GM18526 (cell line): ENCODE results near the gene SNX5.

Experiments used
- POLR2A ChIP-seq: IDR thresholded peaks from 3 replicates; pipeline ENCODE4 v1.6.1; 2011; ENCODE audit not compliant: insufficient read length; ENCODE audit errors: extremely low read depth

Gene SNX5

DNA sequence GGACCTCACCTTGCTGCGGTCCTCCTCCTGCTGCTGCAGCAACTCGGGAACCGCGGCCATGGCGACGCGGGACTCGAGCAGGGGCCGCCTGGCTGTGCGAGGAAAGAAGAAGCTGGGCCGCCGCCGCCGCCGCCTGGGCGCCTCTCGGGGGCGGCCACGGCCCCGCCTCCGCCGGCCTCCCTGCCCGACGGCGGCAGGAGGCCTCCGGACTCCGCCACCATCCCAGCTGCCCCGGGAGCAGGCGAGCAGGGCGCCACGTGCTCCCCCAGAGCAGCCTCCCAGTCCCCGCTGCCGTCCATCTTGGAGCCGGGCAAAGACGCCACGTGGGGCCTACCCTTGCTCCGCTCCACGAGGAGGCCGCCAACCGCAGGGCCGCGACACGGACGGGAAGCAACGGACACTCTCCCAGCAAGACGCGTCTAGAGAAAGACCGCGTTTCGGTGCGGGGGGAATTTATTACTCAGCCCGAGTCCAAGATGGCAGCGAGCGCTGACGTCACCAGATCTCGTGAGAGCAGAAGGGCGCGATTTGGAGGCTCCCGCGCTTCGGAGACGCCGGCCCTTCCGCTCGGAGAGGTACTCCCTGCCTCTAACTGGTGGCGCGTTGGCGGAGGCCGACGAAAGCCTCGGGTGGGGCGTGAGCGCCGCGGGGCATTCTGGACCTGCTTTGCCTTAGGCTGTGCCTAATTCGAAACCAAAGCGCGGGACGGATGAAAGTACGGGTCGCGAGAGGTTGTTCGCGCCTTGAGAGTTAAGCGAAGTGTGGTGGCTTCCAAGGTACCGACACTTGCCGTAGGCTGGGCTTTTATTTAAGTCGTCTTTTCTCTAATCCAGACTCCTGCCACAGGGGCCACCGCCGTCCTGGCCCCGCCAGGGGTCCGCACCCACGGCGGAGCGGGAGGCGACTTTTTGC is at the start of gene SNX5, which contains the start of gene MGME1:
TSS of gene SNX5 (minus strand) at position 429 of the 912 bp plus-strand sequence. CDS start at position 60, 369 bp downstream.
TSS of gene MGME1 (plus strand) at position 653 of the 912 bp plus-strand sequence. CDS start 842 bp downstream, outside the sequence.
- peak; percentile 98 for TF ChIP-seq POLR2A

DNA sequence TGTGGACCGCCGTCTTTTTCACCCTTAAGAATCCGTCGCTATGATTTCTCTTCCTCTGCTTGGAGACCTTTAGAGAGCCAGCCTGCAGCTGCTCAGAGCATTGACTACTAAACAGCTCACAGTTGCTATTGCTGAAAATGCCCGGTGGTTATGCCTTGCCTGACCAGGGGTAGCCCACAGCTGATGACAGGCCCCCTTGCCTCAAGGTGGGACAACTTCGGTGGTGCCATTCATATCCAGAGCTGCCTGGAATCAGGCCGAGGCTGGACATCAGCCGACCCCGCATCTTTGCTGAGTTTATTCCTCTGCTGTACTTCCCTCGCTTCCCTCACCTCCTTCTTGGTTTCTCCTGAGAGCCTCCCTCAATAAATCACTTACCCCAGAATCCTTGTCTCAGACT is 49.5 kb upstream of the SNX5 start:
- TF ChIP-seq POLR2A: no peak

DNA sequence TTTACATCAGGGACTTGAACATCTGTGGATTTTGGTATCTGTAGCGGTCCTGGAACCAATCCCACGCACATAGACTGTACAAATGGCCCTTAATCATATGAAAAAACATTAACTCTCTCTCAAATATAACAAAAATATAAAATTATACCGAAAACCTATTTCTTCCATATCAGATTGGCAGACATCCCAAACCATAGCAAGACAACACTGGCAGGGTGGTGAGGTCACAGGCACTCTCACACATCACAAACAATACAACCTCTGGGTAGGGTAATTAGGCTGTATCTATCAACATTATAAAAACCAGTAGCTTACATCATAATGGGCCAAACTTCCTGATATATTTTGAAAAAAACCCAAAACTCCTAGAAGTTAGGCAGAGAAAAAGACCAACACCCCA is 48.2 kb upstream of the SNX5 start:
- no peak for TF ChIP-seq POLR2A

DNA sequence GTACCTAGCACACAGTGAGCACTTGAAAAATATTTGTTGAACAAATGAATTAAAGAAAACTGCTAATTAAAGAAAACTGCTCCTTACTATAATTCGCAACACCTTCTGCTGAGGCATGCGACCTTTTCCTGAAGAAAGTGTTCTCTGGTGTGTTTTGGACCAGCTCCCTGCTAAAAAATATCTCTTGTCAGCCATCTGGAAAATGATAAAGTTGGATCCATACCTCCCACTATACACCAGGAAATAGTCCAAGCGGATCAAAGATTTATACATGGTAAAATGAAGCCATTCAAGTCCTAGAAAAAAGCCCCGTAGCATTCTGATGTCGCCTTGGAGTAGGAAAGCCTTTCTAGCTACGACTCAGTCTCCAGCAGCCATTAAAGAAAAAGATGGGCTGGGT is 45.8 kb upstream of the SNX5 start:
- no peak for TF ChIP-seq POLR2A

DNA sequence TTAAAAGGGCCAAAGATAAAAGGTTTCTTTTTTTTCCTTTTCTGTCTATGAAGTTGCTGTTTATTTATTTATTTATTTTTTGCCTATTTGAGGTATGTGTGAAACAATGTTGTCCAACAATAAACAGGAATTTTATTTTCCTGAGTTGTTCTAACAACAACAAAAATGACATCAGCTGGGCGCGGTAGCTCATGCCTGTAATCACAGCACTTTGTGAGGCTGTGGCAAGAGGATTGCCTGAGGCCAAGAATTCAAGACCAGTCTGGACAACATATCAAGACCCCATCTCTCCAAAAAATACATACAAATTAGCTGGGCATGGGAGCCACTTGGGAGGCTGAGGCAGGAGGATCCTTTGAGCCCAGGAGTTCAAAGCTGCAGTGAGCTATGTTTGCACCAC is 44.3 kb upstream of the SNX5 start:
- no peak for TF ChIP-seq POLR2A

DNA sequence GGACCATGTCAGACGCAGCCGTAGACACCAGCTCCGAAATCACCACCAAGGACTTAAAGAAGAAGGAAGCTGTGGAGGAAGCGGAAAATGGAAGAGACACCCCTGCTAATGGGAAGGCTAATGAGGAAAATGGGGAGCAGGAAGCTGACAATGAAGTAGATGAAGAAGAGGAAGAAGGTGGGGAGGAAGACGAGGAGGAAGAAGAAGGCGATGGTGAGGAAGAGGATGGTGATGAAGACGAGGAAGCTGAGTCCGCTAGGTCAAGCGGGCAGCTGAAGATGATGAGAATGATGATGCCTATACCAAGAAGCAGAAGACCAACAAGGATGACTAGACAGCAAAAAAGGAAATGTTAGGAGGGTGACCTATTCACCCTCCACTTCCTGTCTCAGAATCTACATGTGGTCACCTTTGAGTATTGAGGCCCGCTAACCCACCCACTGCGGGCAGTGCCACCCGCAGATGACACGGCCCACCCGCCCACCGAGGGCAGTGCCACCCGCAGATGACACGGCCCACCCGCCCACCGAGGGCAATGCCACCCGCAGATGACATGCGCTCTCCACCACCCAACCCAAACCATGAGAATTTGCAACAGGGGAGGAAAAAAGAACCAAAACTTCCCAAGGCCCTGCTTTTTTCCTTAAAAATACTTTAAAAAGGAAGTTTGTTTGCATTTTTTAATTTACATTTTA is 43.5 kb upstream of the SNX5 start:
- TF ChIP-seq POLR2A: no peak

DNA sequence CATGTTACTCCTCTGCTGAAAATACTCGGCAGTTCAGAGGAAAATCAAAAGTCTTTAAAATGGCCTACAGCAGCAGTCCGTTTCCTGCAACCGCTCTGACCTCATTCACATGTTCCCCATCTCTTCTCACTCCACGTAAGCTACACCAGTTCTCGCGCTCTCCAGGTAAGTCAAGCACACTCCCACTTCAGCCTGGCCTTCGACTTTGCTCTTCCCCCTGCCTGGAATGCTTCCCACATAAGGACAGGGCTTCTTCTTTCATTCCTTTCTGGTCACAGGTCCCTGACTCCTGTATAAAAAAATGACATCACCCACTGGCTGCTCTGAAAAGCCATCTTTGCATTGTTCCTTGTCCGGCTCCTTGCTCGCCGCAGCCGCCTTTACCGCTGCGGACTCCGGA is 42.9 kb upstream of the SNX5 start:
- TF ChIP-seq POLR2A: no peak

DNA sequence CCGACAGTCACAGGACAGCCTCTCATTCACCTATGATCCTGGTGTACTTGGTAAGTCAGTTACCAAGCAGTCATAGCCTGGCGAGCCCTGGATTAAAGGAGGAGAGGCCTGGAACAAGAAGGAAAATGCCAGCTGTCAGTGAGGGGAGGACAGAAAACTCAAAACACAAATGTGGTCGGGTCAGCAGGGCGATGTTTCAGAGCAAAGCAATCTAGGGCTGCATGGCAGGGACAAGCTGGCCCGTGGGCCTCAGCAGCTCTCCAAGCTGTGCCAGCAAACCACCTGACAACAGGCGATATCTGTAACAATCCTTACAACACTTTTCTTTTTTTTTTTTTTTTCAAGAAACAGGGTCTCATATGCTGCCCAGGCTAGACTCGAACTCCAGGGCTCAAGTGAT is 40.5 kb upstream of the SNX5 start:
- no peak for TF ChIP-seq POLR2A

DNA sequence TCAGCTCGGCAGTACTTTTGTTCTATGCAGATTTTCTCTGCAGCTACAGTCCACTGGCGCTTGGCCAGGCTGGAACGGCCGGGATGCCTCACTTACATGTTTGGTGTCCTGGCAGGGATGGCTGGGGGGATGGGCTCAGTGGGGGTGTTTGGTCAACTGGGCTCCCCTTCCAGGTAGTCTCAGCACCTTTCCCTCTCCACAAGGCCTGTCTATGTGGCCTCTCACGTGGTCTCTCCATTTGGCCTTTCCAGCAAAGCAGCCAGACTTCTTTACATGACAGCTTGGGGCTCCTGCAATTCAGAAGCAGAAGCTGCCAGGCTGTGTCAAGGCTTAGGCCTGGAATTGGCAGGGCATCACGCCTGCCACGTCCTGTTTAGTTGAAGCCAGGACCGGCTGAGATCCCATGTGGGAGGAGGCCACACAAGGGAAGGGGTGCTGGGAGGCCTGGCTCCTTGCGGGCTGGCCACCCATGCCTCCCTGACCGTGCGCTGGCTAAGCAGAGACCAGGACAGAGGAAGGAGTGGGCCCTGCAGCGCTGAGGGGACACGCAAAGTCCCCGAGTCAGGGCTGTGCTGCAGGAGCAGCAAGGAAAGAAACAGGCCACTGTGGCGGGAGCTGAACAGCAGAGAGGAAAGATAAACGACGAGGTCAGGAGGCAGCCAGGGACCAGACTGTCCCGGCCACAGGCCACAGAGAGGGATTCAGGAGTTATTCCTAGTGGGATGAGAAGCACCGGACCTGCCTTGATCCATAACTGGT is 39.1 kb upstream of the SNX5 start:
- TF ChIP-seq POLR2A: no peak

DNA sequence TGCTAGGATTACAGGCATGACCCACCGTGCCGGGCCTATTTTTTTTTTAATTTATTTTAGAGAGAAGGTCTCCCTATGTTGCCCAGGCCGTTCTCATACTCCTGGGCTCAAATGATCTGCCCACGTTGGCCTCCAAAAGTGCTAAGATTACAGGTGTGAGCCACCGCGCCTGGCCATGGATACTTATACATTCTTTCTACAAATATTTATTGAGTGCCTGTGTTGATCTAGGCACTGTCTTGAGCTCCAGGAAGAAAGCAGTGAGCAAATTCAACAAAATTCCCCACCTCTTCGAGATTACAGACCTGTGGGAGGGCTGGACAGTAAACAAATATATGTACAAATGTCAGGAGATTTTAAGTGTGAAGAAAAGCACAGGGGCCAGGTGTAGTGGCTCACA is 38.1 kb upstream of the SNX5 start:
- TF ChIP-seq POLR2A: no peak

DNA sequence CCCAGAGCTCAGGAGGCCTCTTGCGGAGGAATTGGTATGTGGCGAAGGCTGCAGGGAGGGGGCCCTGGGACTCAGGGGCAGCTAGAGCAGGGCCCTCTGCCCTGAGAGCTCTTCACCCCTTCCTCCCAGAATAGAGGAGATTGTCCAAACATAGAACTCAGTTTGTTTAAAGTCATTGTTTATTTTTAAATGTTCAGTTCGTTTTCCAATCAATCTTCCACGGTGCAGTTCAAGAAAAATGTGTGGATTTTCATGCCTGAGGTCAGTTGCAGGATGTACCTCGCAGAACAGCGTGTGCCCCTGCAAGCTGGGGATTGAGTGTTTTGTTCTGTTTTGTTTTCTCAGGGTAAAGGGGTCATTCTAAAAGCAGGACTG is 37.4 kb upstream of the SNX5 start:
- TF ChIP-seq POLR2A: no peak

DNA sequence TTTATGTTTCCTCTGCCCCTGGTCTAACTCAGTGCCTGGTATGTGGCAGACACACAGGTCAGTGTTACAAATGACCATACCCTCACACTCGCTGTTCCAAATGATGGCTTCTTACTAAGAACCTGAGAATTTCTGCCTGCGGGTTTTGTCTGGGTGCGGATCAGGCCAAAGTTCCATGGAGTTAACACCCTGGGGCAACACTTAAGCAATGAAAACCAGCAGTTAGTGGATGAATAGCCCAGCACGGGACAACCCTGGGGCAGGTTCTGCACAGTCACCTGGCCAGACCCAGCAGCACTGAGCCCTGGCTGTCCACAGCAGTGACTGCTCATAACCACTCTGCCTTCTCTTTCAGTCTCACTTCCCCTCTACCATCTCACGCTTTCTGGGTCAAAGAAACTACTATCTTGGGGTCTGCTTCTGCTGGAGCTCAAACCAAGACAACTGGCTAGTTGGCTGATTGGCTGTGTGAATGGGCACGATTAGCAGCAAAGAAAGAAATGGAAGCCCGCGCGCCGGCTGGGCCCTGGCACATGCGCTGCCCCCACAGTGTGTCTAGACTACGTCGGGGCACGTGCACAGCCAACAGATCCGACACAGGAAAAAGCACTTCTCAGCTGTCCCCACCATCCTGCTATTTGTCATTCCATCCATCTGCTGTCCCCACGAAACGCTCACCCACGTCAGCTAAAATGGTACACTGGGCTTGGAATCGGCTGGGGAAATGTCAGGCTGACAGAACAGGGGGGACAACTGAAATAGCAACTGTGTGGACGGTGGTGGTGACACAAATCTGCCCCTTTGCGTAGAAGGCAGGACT is 36.8 kb upstream of the SNX5 start:
- no peak for TF ChIP-seq POLR2A

DNA sequence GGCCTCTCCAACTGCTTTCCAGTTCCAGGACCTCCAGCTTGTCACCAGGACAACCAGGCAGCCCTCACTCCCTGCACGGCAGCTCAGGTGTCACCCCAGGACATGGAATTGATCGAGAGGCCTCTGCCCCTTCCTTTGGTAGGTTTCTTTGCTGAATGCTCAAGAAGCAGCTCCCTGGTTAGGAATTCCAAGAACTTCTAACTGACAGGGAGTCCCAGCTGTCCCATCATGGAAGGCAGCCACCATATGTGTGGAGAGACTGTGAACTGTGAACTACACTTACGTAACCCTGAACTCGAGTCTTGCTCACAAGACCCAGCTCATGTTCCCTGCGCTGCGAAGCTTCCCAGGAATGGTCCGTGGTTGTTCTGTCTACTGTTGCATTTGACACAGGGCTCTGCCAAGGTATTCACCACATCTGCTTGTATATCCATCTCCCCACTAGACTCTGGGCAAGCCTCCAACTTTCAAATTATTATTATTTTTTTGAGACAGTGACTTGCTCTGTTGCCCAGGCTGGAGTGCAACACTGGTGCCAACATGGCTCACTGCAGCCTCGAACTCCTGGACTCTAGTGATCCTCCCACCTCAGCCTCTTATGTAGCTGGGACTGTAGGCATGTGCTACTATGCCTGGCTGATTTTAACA is 35.9 kb upstream of the SNX5 start:
- TF ChIP-seq POLR2A: no peak

DNA sequence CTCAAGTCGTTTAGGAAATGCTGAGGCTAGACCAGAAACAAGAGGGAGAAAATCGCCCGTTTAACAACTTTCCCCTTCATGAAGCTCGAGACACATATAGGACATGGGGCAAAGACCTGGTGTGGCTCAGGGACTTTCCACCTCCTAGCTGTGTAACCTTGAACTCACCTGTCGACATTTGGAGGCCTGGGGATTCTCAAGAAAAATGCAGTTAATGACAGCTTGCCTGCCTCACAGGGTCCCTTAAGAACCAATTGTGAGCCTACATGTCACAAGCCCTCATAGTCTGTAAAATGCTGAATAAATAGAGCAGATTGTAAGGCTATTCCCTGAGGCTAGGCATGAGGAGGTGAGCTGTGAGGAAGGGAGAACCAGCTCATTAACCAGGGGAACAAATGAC is 35.3 kb upstream of the SNX5 start:
- no peak for TF ChIP-seq POLR2A
